Breast epithelium (tissue), 4 donors: ENCODE measurements around the gene SULT1A1. TPM values are rescaled to one million over a fixed set of nuclear protein-coding genes. Genes with fewer than 3 reads are reported as not detected.
"Not testable (repeated sequence)": the region's sequence is repeated elsewhere in the genome, so short reads cannot be mapped to it uniquely, and the experiment has no call there.

Experiments used
- DNase-seq, 2 donors: peaks; one replicate each; pipeline ENCODE4 v3.0.0-alpha.2; 2019; ENCODE audit warnings: low spot score in 2 of 2
- H3K27ac ChIP-seq, 2 donors: fragments of 200-600 bp; sonication (generic) in 1 of 2; one replicate each; pipeline ENCODE4 v1.5.1; 2016 to 2019; ENCODE audit warnings: mild to moderate bottlenecking in 1 of 2
- H3K27me3 ChIP-seq, 2 donors: fragments of 200-600 bp; sonication (generic) in 1 of 2; one replicate each; pipeline versions ENCODE4 v1.5.1 to v1.6.0; 2017 to 2019; ENCODE audit warnings: control low read depth in 1 of 2, mild to moderate bottlenecking in 1 of 2
- H3K36me3 ChIP-seq: fragments of 200-600 bp; one replicate; pipeline ENCODE4 v1.5.1; 2019
- H3K4me1 ChIP-seq, 2 donors: fragments of 200-600 bp; sonication (generic); one replicate each; pipeline ENCODE4 v1.5.1; 2016 to 2019; ENCODE audit warnings: control low read depth in 1 of 2
- H3K4me3 ChIP-seq, 3 donors: fragments of 200-600 bp; sonication (generic); 1 replicate in 2 of 3; 2 replicates in 1 of 3; pipeline ENCODE4 v1.5.1; 2016 to 2019; ENCODE audit warnings: mild to moderate bottlenecking in 3 of 3, moderate library complexity in 2 of 3
- H3K9me3 ChIP-seq, 2 donors: fragments of 200-600 bp; sonication (generic) in 1 of 2; one replicate each; pipeline ENCODE4 v1.5.1; 2016 to 2019; ENCODE audit warnings: control low read depth in 1 of 2
- CTCF ChIP-seq, 3 donors: fragments of 450-650 bp; IDR thresholded peaks; one replicate each; pipeline ENCODE4 v1.5.1; 2016 to 2017; ENCODE audit warnings: antibody characterized with exemption in 3 of 3, mild to moderate bottlenecking in 3 of 3, moderate library complexity in 3 of 3
- POLR2A ChIP-seq: fragments of 450-650 bp; IDR thresholded peaks from one replicate; pipeline ENCODE4 v1.6.1; 2016; ENCODE audit warnings: antibody characterized with exemption, mild to moderate bottlenecking, moderate library complexity
- POLR2AphosphoS5 ChIP-seq, 3 donors: sonication (generic); formaldehyde crosslinking; IDR thresholded peaks; one replicate each; pipeline ENCODE4 v1.6.1; 2017; ENCODE audit warnings: antibody characterized with exemption in 3 of 3
- intact Hi-C: fragments of 100-400 bp; cut with DNase I; formaldehyde crosslinking; loops from one replicate; pipeline ENCODE4 v1.15.1; 2023; ENCODE audit warnings: low total_unique reads
- total RNA-seq, 3 donors: library from RNA; depleted of rRNA; stranded (reverse); fragments of >200 nt; gene quantifications; one replicate each; pipeline ENCODE4 v1.1.0, GENCODE V29; 2016

Gene SULT1A1
- total RNA-seq, 3 donors from 2014 or later, result 25.6 to 54.1 (median 33.4) TPM

- no peaks in the 10 kb centered on the region for H3K9me3 ChIP-seq
These were observed 42.6 kb downstream of the SULT1A1 start for GRCh38 chr16:28567292-28567691.

GRCh38 chr16:28566233-28566925, 43.5 kb downstream of the SULT1A1 start:
- H3K27me3 ChIP-seq, H3K4me1 ChIP-seq, H3K36me3 ChIP-seq, H3K27ac ChIP-seq, intact Hi-C loops, H3K4me3 ChIP-seq, H3K9me3 ChIP-seq, DNase-seq: not testable (repeated sequence)

More at GRCh38 chr16:28567292-28567691, 42.6 kb downstream of the SULT1A1 start:
- no peaks in the 10 kb centered on the region for H3K36me3 ChIP-seq
- H3K27me3 ChIP-seq, result no peaks in the 10 kb centered on the region
- no peak overlapping the region for H3K4me3 ChIP-seq
- no peak for TF ChIP-seq CTCF (IDR thresholded peaks at IDR 0.05)
- no peak for TF ChIP-seq POLR2A
- TF ChIP-seq POLR2AphosphoS5 (IDR thresholded peaks at IDR 0.05), result no peak
- DNase-seq, result no peak
- H3K27ac ChIP-seq, result no peak overlapping the region
- intact Hi-C loops, result no loop called here
- H3K4me1 ChIP-seq, result no peaks in the 10 kb centered on the region

- H3K4me1 ChIP-seq, result no peaks in the 10 kb centered on the region
- intact Hi-C loops, result no loop called here
- no peak for DNase-seq
- no peaks in the 10 kb centered on the region for H3K9me3 ChIP-seq
- TF ChIP-seq POLR2AphosphoS5 (IDR thresholded peaks at IDR 0.05) (no peak), POLR2A (no peak), CTCF (IDR thresholded peaks at IDR 0.05) (no peak)
- no peak overlapping the region for H3K27ac ChIP-seq
- H3K4me3 ChIP-seq, result no peak overlapping the region
- no peaks in the 10 kb centered on the region for H3K27me3 ChIP-seq
- no peaks in the 10 kb centered on the region for H3K36me3 ChIP-seq
These were observed 46.6 kb downstream of the SULT1A1 start for GRCh38 chr16:28563218-28563617.

GRCh38 chr16:28562199-28562598, 47.6 kb downstream of the SULT1A1 start:
- H3K27me3 ChIP-seq, result no peaks in the 10 kb centered on the region
- H3K27ac ChIP-seq, result no peak overlapping the region
- no peaks in the 10 kb centered on the region for H3K9me3 ChIP-seq
- H3K36me3 ChIP-seq, result no peaks in the 10 kb centered on the region
- intact Hi-C loops, result no loop called here
- no peak overlapping the region for H3K4me3 ChIP-seq
- no peak for DNase-seq
- H3K4me1 ChIP-seq, result no peaks in the 10 kb centered on the region
- TF ChIP-seq POLR2AphosphoS5 (IDR thresholded peaks at IDR 0.05), result no peak
- TF ChIP-seq CTCF (IDR thresholded peaks at IDR 0.05), result no peak
- no peak for TF ChIP-seq POLR2A

GRCh38 chr16:28561557-28562187, 48.2 kb downstream of the SULT1A1 start:
- H3K27ac ChIP-seq, result no peak overlapping the region
- H3K4me1 ChIP-seq, result no peaks in the 10 kb centered on the region
- no peaks in the 10 kb centered on the region for H3K36me3 ChIP-seq
- TF ChIP-seq CTCF (IDR thresholded peaks at IDR 0.05), result no peak
- TF ChIP-seq POLR2AphosphoS5 (IDR thresholded peaks at IDR 0.05), result no peak
- TF ChIP-seq POLR2A, result no peak
- no peak overlapping the region for H3K4me3 ChIP-seq
- no peaks in the 10 kb centered on the region for H3K9me3 ChIP-seq
- intact Hi-C loops, result no loop called here
- H3K27me3 ChIP-seq, result no peaks in the 10 kb centered on the region
- DNase-seq, result no peak
